ENCODE results near the gene RAB37. TPM values are rescaled to one million over a fixed set of nuclear protein-coding genes. Genes with fewer than 3 reads are reported as not detected.

Gene RAB37
- total RNA-seq, 1 donor from 2014 or later: 2.5 TPM

GRCh38 chr17:74703311-74703710 lies 33.7 kb upstream of the RAB37 start:
- Mint-ChIP-seq H3K27ac (ENCODE audit: unreplicated experiment) (no peak overlapping the region), H3K36me3 (ENCODE audit: low read depth, unreplicated experiment) (no peaks in the 10 kb centered on the region), H3K4me3 (ENCODE audit: unreplicated experiment) (no peak overlapping the region), H3K9me3 (ENCODE audit: unreplicated experiment) (no peaks in the 10 kb centered on the region), H3K27me3 (ENCODE audit: unreplicated experiment) (peaks cover 2% of the 10 kb centered on the region), H3K4me1 (ENCODE audit: unreplicated experiment) (no peaks in the 10 kb centered on the region)
- TF ChIP-seq CTCF (IDR thresholded peaks at IDR 0.05; ENCODE audit: unreplicated experiment): no peak
- DNase-seq (ENCODE audit: low spot score): no peak

- Mint-ChIP-seq H3K27me3 (ENCODE audit: unreplicated experiment) (peaks cover 2% of the 10 kb centered on the region), H3K36me3 (ENCODE audit: low read depth, unreplicated experiment) (no peaks in the 10 kb centered on the region), H3K9me3 (ENCODE audit: unreplicated experiment) (no peaks in the 10 kb centered on the region), H3K4me3 (ENCODE audit: unreplicated experiment) (no peak overlapping the region), H3K27ac (ENCODE audit: unreplicated experiment) (no peak overlapping the region), H3K4me1 (ENCODE audit: unreplicated experiment) (no peaks in the 10 kb centered on the region)
- no peak for TF ChIP-seq CTCF (IDR thresholded peaks at IDR 0.05; ENCODE audit: unreplicated experiment)
- no peak for DNase-seq (ENCODE audit: low spot score)
Observed at GRCh38 chr17:74704544-74704943, 32.5 kb upstream of the RAB37 start.

- Mint-ChIP-seq H3K4me1 (ENCODE audit: unreplicated experiment) (no peaks in the 10 kb centered on the region), H3K4me3 (ENCODE audit: unreplicated experiment) (no peak overlapping the region), H3K36me3 (ENCODE audit: low read depth, unreplicated experiment) (no peaks in the 10 kb centered on the region), H3K9me3 (ENCODE audit: unreplicated experiment) (no peaks in the 10 kb centered on the region), H3K27ac (ENCODE audit: unreplicated experiment) (no peak overlapping the region), H3K27me3 (ENCODE audit: unreplicated experiment) (no peaks in the 10 kb centered on the region)
- no peak for DNase-seq (ENCODE audit: low spot score)
- TF ChIP-seq CTCF (IDR thresholded peaks at IDR 0.05; ENCODE audit: unreplicated experiment): no peak
Observed at GRCh38 chr17:74711058-74711824, 25.8 kb upstream of the RAB37 start.

- no peak for DNase-seq (ENCODE audit: low spot score)
- no peaks in the 10 kb centered on the region for H3K4me1 Mint-ChIP-seq (ENCODE audit: unreplicated experiment)
- no peak for TF ChIP-seq CTCF (IDR thresholded peaks at IDR 0.05; ENCODE audit: unreplicated experiment)
Observed at GRCh38 chr17:74712301-74712700, 24.8 kb upstream of the RAB37 start.

GRCh38 chr17:74712756-74713155 lies 24.3 kb upstream of the RAB37 start, which contains the start of gene CD300LF:
CD300LF (minus strand) TSS chr17:74712923; CDS start chr17:74712866, 57 bp downstream.
- TF ChIP-seq CTCF (IDR thresholded peaks at IDR 0.05; ENCODE audit: unreplicated experiment): no peak
- no peaks in the 10 kb centered on the region for H3K4me1 Mint-ChIP-seq (ENCODE audit: unreplicated experiment)
- H3K9me3 Mint-ChIP-seq (ENCODE audit: unreplicated experiment): no peaks in the 10 kb centered on the region
- H3K27ac Mint-ChIP-seq (ENCODE audit: unreplicated experiment): no peak within 1 kb of the TSS
- H3K36me3 Mint-ChIP-seq (ENCODE audit: low read depth, unreplicated experiment): no peaks in the 10 kb centered on the region
- H3K27me3 Mint-ChIP-seq (ENCODE audit: unreplicated experiment): no peaks in the 10 kb centered on the region
- H3K4me3 Mint-ChIP-seq (ENCODE audit: unreplicated experiment): no peak within 1 kb of the TSS
- DNase-seq (ENCODE audit: low spot score): no peak

More at GRCh38 chr17:74712301-74712700, 24.8 kb upstream of the RAB37 start:
- Mint-ChIP-seq H3K4me3 (ENCODE audit: unreplicated experiment) (no peak overlapping the region), H3K9me3 (ENCODE audit: unreplicated experiment) (no peaks in the 10 kb centered on the region), H3K27ac (ENCODE audit: unreplicated experiment) (no peak overlapping the region), H3K36me3 (ENCODE audit: low read depth, unreplicated experiment) (no peaks in the 10 kb centered on the region), H3K27me3 (ENCODE audit: unreplicated experiment) (no peaks in the 10 kb centered on the region)
